K562 (cell line): ENCODE data around the gene HRH4. TPM values are rescaled to one million over a fixed set of nuclear protein-coding genes. Genes with fewer than 3 reads are reported as not detected.

Source experiments
- CHAMP1 ChIP-seq: fragments of 450-650 bp; IDR thresholded peaks from 2 replicates; pipeline ENCODE4 v1.6.1; 2016; ENCODE audit warnings: mild to moderate bottlenecking
- GTF3C2 ChIP-seq: IDR thresholded peaks from 3 replicates; pipeline ENCODE4 v1.6.1; 2011; ENCODE audit warnings: borderline replicate concordance, mild to moderate bottlenecking, moderate library complexity; ENCODE audit not compliant: insufficient read length; ENCODE audit errors: extremely low read depth
- KDM2B ChIP-seq: fragments of 250-450 bp; sonication (Bioruptor Pico); IDR thresholded peaks from 2 replicates; pipeline ENCODE4 v1.8.0; 2021; ENCODE audit warnings: mild to moderate bottlenecking, moderate library complexity
- ZNF561 ChIP-seq: fragments of 450-650 bp; formaldehyde crosslinking; conservative IDR thresholded peaks from 2 replicates; pipeline ENCODE4 v1.4.0; 2020; ENCODE audit warnings: mild to moderate bottlenecking, moderate library complexity
- polyA plus RNA-seq, 8 experiments: library from polyadenylated mRNA; depleted of rRNA in 4 of 8; stranded (reverse) in 5 of 8; unstranded in 3 of 8; fragments of >200 nt; fragmentation: Nextera tagmentation in 2 of 8; fragmentation: Illumina TruSeq in 1 of 8; extraction: Ambion mirVana in 2 of 8; extraction: Trizol in 1 of 8; gene quantifications; 2 replicates each; pipeline versions ENCODE4 v1.2.1 to v1.2.3, GENCODE V29; 2011 to 2014; ENCODE audit warnings: inconsistent platforms in 1 of 8, missing spikeins in 1 of 8
- total RNA-seq, 7 experiments: library from RNA; depleted of rRNA in 6 of 7; stranded (reverse); fragments of >200 nt in 6 of 7; fragmentation: Illumina TruSeq in 2 of 7; extraction: Trizol in 2 of 7; gene quantifications; 2 replicates each; pipeline versions ENCODE4 v1.2.1 to v1.2.3, GENCODE V29; 2011 to 2021; ENCODE audit warnings: low replicate concordance in 1 of 7

HRH4 gene
- total and polyA plus RNA-seq, 9 of the 15 experiments (the other 6 are each of a cell fraction or from before 2014, with no cell fraction given) = not detected

- TF ChIP-seq CHAMP1 = no peak
- no peak for TF ChIP-seq ZNF561 (CRISPR knock-in tag)
- no peak for TF ChIP-seq KDM2B (CRISPR knock-in tag)
- TF ChIP-seq GTF3C2 = no peak
Measured at GRCh38 chr18:24497031-24497754, 36.8 kb downstream of the HRH4 start (continued).
